Left ventricle myocardium inferior (tissue), 1 donor: ENCODE data around the gene URM1. TPM values are rescaled to one million over a fixed set of nuclear protein-coding genes. Genes with fewer than 3 reads are reported as not detected.

Experiments used
- DNase-seq: peaks from one replicate; pipeline ENCODE4 v3.0.0-alpha.2; 2020
- H3K27ac ChIP-seq: fragments of 200-600 bp; replicated peaks from 2 replicates; pipeline ENCODE4 v1.8.0; 2021
- H3K27me3 ChIP-seq: fragments of 200-600 bp; 2 replicates; pipeline ENCODE4 v1.8.0; 2021; ENCODE audit warnings: low read depth
- H3K36me3 ChIP-seq: fragments of 200-600 bp; 2 replicates; pipeline ENCODE4 v1.8.0; 2021
- H3K4me1 ChIP-seq: fragments of 200-600 bp; 2 replicates; pipeline ENCODE4 v1.8.0; 2021
- H3K4me3 ChIP-seq: fragments of 200-600 bp; 2 replicates; pipeline ENCODE4 v1.8.0; 2021; ENCODE audit warnings: mild to moderate bottlenecking, moderate library complexity
- H3K9me3 ChIP-seq: fragments of 200-600 bp; replicated peaks from 2 replicates; pipeline ENCODE4 v1.8.0; 2021
- CTCF ChIP-seq: fragments of 200-600 bp; IDR thresholded peaks from 2 replicates; pipeline ENCODE4 v1.8.0; 2021; ENCODE audit warnings: antibody characterized with exemption, mild to moderate bottlenecking, borderline replicate concordance
- intact Hi-C: fragments of 100-400 bp; cut with micrococcal nuclease; formaldehyde crosslinking; loops from one replicate; pipeline ENCODE4 v1.11.0; 2022
- total RNA-seq: library from RNA; stranded (reverse); fragmentation: NEBNext Ultra II Directional; extraction: Animal tissue kit (Norgen Biotek cat#: 25700); gene quantifications from one replicate; pipeline ENCODE4 v1.2.1, GENCODE V29; 2021
- donor health status: DM: no; HTN: yes; CAD: no; lungs with severe emphysema.

URM1 gene
- total RNA-seq, 1 donor from 2014 or later = 57.0 TPM

- Histone ChIP-seq H3K27me3 (no peaks in the 10 kb centered on the region), H3K27ac (no peak overlapping the region), H3K36me3 (peaks cover 75% of the 10 kb centered on the region), H3K9me3 (no peaks in the 10 kb centered on the region), H3K4me3 (no peak overlapping the region), H3K4me1 (peaks cover 7% of the 10 kb centered on the region)
- TF ChIP-seq CTCF = no peak
- DNase-seq = no peak
- intact Hi-C loops = no loop called here
Measured at GRCh38 chr9:128383791-128384190, 12.6 kb downstream of the URM1 start.

GRCh38 chr9:128384801-128385495 lies 13.8 kb downstream of the URM1 start:
- no peaks in the 10 kb centered on the region for H3K9me3 ChIP-seq
- TF ChIP-seq CTCF = no peak
- intact Hi-C loops = no loop called here
- H3K4me3 ChIP-seq = no peak overlapping the region
- no peak overlapping the region for H3K27ac ChIP-seq
- H3K4me1 ChIP-seq = peaks cover 7% of the 10 kb centered on the region
- H3K27me3 ChIP-seq = no peaks in the 10 kb centered on the region
- peaks cover 75% of the 10 kb centered on the region for H3K36me3 ChIP-seq
- no peak for DNase-seq

- no peak for DNase-seq
- peaks cover 77% of the 10 kb centered on the region for H3K36me3 ChIP-seq
- intact Hi-C loops = no loop called here
Measured at GRCh38 chr9:128385496-128386460, 14.6 kb downstream of the URM1 start.

GRCh38 chr9:128388150-128388549 lies 17.0 kb downstream of the URM1 start:
- H3K27ac ChIP-seq = no peak overlapping the region
- DNase-seq = no peak
- TF ChIP-seq CTCF = no peak
- H3K4me3 ChIP-seq = no peak overlapping the region
- peaks cover 6% of the 10 kb centered on the region for H3K27me3 ChIP-seq
- H3K9me3 ChIP-seq = no peaks in the 10 kb centered on the region
- no peaks in the 10 kb centered on the region for H3K4me1 ChIP-seq
- H3K36me3 ChIP-seq = peaks cover 84% of the 10 kb centered on the region
- intact Hi-C loops = no loop called here

More at GRCh38 chr9:128385496-128386460, 14.6 kb downstream of the URM1 start:
- Histone ChIP-seq H3K4me1 (peaks cover 7% of the 10 kb centered on the region), H3K27ac (no peak overlapping the region), H3K4me3 (no peak overlapping the region), H3K9me3 (no peaks in the 10 kb centered on the region), H3K27me3 (no peaks in the 10 kb centered on the region)
- TF ChIP-seq CTCF = no peak

GRCh38 chr9:128389395-128390149 lies 18.4 kb downstream of the URM1 start:
- no peak overlapping the region for H3K4me3 ChIP-seq
- H3K4me1 ChIP-seq = no peaks in the 10 kb centered on the region
- no peak for TF ChIP-seq CTCF
- peaks cover 78% of the 10 kb centered on the region for H3K36me3 ChIP-seq
- no peak for DNase-seq
- peaks cover 14% of the 10 kb centered on the region for H3K27me3 ChIP-seq
- no peaks in the 10 kb centered on the region for H3K9me3 ChIP-seq
- intact Hi-C loops = no loop called here
- H3K27ac ChIP-seq = no peak overlapping the region
